Measurements from ENCODE around the gene DDX10.

- TF ChIP-seq, protein P1, sequence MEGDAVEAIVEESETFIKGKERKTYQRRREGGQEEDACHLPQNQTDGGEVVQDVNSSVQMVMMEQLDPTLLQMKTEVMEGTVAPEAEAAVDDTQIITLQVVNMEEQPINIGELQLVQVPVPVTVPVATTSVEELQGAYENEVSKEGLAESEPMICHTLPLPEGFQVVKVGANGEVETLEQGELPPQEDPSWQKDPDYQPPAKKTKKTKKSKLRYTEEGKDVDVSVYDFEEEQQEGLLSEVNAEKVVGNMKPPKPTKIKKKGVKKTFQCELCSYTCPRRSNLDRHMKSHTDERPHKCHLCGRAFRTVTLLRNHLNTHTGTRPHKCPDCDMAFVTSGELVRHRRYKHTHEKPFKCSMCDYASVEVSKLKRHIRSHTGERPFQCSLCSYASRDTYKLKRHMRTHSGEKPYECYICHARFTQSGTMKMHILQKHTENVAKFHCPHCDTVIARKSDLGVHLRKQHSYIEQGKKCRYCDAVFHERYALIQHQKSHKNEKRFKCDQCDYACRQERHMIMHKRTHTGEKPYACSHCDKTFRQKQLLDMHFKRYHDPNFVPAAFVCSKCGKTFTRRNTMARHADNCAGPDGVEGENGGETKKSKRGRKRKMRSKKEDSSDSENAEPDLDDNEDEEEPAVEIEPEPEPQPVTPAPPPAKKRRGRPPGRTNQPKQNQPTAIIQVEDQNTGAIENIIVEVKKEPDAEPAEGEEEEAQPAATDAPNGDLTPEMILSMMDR (IDR thresholded peaks at IDR 0.05): no peak
- no peak for TF ChIP-seq POLR2A (IDR thresholded peaks at IDR 0.05)
Observed at GRCh38 chr11:108871867-108872266, 207.0 kb downstream of the DDX10 start.
